A673 (cell line): ENCODE measurements around the gene HSPB2.

Experiments
- CTCF ChIP-seq: fragments of 300-800, 200-600 bp; sonication (generic); conservative IDR thresholded peaks from 2 replicates; pipeline ENCODE4 v1.5.1; 2017; ENCODE audit warnings: low read depth, mild to moderate bottlenecking, antibody characterized with exemption, low read length, moderate library complexity, mixed read lengths
- EZH2 ChIP-seq: fragments of 200-600 bp; sonication (generic); IDR thresholded peaks from 2 replicates; pipeline ENCODE4 v1.6.1; 2017; ENCODE audit warnings: borderline replicate concordance, low read depth, mild to moderate bottlenecking, mixed read lengths, antibody characterized with exemption, low read length; ENCODE audit not compliant: poor library complexity, severe bottlenecking

- no peak for TF ChIP-seq CTCF
- TF ChIP-seq EZH2: no peak
Measured at GRCh38 chr11:111910676-111911562, 1.6 kb upstream of the HSPB2 start.
